Skin of body (tissue), 2 donors: ENCODE measurements around the gene FGF12. TPM values are rescaled to one million over a fixed set of nuclear protein-coding genes. Genes with fewer than 3 reads are reported as not detected.
"Not testable (repeated sequence)": the region's sequence is repeated elsewhere in the genome, so short reads cannot be mapped to it uniquely, and the experiment has no call there.

Experiments used
- DNase-seq: peaks from one replicate; lab custom pipeline; 2025; lab: John Stamatoyannopoulos, UW
- total RNA-seq: library from RNA; depleted of rRNA; stranded (reverse); fragments of >200 nt; gene quantifications from one replicate; pipeline ENCODE4 v1.2.3, GENCODE V29; 2014

Gene FGF12
- total RNA-seq: 1.4 TPM

DNA sequence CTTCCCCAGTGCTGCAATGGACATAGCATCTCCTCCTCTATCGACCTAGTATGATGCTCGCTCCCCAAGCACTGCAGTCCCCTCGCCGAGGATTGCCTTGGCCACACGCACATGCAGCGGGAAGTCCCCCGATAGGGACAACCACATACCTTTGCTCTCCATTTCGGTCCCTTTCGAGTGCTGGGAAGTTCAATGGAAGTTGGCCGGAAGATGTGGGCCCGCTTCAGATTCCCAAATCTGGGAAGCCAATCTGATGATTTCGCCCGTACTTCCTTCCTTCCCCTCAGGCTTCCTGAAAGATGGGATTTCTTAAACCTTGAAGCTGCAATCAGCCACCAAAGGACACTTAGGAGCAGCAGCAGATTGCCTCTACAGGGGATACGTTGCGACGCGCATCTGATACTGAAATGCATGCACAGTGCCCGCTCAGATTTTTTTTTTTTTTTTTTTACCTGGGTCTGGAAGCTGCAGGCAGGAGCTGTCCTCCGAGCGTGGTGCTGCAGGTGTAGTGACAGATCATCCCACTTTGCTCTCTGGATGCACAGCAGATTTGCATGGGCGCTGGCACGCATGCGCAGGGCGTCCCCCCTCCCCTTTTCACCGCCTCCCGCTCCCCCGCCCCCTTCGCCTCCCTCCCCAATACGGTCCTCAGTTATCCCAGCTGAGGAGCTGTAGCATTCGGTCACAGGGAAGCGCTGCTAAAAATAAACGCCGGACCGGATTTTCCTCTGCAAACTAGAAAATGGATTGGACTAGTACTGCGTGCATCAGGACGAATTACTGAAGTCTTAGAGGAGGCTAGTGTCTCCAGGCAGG is at the start of gene FGF12:
FGF12 (minus strand) TSS at position 510 of the 816 bp plus-strand sequence.
- peak; percentile 47 for DNase-seq

DNA sequence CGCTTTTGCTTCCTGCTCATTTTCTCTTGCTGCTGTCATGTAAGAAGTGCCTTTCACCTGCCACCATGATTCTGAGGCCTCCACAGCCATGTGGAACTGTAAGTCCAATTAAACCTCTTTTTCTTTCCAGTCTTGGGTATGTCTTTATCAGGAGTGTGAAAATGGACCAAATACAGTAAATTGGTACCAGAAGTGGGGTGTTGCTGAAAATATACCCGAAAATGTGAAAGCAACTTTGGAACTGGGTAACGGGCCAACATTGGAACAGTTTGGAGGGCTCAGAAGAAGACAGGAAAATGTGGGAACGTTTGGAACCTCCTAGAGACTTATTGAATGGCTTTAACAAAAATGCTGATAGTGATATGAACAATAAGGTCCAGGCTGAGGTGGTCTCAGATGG is 47.0 kb upstream of the FGF12 start:
- DNase-seq: not testable (repeated sequence)

DNA sequence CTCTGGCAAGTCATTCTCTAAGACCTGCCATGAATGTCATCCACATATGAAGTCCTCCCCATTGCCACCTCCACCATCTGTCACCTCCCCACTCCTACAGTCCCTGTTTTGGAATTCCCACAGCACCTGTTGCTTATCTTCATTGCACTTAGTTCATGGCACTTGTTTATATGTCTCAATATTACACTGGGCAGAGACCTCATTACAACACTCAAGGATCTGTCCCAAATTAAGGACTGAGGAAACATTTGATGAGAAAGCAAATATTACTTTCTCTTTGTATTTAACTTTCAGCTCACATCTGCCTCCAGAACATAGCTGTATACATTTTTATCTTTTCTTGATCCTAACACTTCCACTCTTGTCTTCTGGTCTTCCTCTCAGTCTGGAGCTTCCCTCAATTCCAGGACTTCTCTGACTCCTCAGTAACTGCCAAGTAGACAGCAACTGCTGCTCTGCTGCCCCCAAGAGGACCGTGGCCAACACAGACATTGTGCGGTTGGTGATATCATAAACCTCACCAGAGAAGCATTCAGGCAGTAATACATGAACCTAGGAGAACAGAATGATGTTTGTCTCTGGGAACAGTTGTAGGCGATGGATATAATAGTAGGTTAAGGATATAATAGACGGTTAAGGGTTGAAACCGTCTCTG is 45.0 kb upstream of the FGF12 start:
- DNase-seq: no peak

DNA sequence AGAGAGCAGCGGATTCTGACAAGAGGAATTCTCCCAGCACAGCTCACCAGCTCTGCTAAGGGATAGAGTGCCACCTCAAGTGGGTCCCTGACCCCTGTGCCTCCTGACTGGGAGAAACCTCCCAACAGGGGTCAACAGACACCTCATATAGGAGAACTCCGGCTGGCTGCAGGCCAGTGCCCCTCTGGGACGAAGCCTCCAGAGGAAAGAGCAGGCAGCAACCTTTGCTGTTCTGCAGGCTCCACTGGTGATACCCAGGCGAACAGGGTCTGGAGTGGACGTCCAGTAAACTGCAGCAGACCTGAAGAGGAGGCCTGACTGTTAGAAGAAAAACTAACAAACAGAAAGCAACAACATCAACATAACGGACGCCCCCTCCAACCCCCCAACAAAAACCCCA is 31.3 kb upstream of the FGF12 start:
- no peak for DNase-seq

DNA sequence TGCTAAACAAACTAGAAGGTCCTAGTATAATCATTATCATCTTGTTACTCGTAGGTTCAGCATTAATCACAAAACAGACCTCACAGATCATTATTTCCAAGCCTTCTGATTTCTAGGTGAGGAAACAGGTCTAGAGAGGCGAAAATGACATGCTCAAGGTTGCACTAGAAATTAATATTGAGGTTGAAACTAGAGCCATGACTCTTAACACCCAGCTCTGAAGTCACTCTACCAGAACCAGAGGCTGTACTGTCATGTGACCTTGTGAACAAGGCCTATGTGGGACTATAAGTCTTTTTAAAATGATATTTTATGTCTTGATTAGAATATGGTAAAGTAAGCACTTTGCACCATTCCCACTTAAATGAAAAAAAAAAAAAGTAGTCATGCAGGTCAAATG is 23.8 kb upstream of the FGF12 start:
- DNase-seq: no peak

DNA sequence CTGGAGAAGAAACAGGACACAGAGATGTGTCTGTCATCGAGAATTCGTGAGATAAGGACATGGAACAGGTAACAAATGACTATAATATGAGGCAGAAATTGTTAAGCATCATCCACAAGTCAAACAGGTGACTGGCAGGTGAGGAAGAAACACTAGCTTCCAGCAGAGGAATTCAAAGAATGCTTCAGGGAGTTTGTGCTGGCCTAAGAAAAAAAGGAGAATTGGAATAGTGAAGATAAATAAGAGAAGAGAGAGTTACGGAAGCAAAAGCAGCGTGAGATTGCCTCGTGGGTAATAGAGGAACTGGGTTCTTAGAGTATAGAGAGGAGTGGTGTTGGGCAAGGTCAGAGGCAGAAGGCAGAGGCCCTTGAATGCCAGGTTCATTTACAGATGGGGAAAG is 22.9 kb upstream of the FGF12 start:
- DNase-seq: no peak

DNA sequence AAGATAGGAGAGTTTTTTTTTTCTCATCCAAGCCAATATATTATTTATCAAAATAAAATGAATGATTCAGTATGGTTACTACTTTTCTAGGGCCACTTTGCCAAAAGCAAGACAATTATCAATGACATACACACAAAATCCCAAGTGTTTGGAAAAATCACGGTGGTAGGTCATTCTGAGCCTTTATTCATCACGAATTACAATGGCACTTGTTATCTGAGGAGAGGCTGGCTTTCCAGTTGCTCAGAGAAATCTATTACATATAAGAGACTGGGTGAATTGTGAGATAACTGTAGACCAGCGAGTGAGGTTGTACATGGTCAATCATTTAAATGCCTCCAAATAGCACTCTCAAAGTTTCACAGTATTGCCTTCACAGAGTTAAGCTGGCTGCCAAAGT is 20.4 kb upstream of the FGF12 start:
- DNase-seq: no peak

DNA sequence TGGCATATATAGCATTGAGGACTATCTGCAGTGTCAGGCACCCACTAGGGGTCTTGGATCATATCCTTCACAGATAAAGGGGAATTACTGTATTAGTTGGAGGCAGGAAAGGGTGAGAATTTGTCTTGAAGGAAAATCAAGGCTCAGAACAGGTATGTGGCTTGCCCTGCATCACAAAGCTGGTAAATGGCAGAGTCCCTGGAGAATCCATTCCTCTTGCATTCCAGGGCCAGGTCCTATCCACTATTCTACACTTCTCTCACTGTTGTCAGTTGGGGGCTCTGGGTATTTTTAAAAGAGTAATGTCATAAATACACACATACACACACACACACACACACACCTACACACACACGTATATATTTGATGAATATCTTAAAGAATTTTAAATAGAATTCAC is 19.8 kb upstream of the FGF12 start:
- no peak for DNase-seq

DNA sequence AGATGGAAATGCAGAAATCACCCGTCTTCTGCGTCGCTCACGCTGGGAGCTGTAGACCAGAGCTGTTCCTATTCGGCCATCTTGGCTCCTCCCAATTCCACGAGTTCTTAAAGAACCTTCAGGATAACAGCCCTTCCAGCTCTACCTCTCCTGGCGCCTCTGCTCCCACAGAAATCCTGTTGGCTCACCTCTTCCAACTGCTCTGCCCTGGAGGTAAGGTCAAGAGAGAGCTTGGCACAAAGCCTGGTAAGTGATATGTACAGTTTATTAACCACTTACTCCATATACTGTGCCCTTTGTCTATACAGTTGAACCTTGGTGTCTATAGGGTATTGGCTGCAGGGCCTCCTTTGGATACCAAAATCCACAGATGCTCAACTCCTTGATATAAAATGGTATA is 17.8 kb upstream of the FGF12 start:
- DNase-seq: no peak

DNA sequence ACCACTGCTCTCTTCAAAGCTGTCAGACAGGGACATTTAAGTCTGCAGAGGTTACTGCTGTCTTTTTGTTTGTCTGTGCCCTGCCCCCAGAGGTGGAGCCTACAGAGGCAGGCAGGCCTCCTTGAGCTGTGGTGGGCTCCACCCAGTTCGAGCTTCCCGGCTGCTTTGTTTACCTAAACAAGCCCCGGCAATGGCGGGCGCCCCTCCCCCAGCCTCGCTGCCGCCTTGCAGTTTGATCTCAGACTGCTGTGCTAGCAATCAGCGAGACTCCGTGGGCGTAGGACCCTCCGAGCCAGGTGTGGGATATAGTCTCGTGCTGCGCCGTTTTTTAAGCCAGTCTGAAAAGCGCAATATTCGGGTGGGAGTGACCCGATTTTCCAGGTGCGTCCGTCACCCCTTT is 17.3 kb upstream of the FGF12 start:
- not testable (repeated sequence) for DNase-seq

DNA sequence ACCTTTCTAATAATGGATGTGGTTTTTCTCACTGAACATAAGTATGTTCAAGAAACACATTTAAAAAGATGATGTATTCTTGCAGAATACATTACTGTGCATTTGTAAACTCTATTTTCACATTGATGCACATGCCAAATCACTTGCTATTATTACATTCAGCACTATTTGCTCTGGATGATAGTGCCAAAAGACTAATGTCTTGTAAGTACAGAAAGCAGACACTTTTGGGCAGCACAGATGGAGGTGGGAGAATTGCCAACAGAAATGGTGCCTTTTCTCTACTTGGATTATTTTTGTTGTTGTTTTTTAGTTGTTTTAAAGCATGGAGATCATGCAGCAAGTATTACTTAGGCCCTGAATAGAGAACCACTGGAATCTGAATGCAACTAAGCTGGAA is 10.2 kb upstream of the FGF12 start:
- DNase-seq: no peak

DNA sequence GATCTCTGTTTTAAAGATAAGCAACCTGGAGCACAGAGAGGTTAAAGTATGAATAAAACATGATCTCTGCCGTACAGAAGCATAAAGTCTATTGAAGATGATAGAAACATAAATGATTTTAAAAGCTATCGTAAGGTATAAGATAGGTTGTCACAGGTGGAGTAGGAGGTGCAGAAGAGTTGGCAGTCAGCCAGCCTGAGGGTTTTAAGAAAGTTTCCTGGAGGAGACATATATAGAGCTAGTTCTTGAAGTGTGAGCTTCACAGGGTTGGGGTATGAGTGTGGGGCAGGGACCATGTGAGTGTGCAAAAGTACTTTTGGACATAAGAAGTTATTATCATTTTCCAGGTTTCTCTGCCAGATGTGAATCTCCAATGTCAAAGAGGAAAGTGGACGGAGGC is 3.9 kb upstream of the FGF12 start:
- DNase-seq: no peak

DNA sequence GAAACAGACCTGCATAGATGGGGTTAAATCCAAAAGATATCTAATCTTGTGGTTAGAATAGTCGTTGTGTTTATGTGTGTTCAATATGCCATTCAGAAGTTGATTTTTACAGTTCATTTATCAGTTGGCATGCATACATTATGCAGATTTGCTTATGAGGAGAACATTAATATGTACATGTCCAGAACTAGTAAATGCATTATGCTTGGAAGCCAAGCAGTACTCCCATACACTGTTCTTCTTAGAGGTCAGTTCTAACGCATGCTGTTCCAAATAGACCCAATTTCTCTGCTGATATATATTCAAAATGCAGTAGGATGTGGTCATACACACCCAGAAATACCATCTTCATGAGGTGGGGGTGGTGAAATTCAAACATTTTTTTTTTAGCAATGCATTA is 956 bp downstream of the FGF12 start:
- no peak for DNase-seq

DNA sequence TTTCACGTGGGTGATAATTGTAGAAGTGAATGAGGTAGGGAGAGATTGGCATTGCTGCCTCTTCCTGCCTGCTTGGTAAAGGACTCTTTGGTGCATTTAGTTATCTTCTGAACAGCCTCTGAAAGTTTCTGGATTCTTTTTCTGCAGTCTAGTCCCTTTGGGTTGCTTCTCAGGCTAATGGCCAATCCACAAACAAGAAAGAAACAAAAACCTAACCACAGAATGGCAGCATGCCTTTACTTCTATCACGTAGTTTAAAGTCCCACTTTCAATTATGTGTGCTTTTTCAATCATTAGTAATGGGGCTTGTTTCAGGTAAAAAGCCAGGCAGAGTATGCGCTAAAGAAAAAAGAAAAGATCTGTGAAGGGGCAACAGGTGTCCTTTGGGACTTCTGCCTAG is 7.4 kb downstream of the FGF12 start:
- DNase-seq: no peak

DNA sequence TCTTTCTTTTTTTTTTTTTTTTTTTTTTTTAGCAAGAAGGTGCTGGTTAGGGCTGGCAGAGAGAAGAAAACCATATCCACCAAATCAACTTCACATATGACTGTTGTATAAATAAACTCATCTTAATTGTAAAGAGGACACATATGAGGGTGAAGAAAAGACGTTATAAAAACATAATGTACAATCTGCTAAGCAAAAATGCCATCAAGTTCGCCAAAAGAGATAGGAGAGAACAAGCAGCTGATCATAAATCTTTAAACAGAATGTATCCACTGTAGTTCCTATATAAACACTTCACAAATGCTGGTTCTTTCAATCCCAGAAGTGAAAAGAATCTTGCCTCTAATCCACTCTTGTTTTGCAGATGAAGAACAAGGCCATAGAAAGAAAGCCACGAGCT is 9.2 kb downstream of the FGF12 start:
- DNase-seq: no peak

DNA sequence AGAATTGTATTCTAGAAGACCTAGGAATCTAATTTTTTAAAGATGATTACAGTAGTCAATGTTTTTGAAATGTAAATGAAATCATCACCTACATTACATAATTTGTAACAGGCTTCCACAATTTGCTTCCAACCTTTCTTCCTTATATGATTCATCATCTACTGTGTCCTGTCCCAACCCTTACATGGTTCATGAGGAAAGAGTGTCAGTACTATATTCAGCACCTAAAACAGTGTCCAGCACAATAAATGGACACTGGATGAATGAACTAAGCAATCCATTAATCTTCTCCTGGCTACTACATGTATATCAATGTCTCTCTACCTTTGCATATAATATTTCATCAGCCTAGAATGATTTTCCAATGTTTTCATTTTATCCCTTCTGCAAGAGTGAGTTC is 12.2 kb downstream of the FGF12 start:
- DNase-seq: no peak

DNA sequence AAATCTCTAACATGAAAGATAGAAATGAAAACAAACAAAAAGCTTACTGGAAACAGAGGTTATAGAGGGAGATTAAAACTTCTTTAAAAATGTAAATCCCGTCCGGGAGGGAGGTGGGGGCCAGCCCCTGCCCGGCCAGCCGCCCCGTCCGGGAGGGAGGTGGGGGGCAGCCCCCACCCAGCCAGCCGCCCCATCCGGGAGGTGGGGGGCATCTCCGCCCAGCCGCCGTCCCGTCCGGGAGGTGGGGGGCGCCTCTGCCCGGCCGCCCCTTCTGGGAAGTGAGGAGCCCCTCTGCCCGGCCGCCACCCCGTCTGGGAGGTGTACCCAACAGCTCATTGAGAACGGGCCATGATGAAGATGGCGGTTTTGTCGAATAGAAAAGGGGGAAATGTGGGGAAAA is 16.2 kb downstream of the FGF12 start:
- DNase-seq: not testable (repeated sequence)

DNA sequence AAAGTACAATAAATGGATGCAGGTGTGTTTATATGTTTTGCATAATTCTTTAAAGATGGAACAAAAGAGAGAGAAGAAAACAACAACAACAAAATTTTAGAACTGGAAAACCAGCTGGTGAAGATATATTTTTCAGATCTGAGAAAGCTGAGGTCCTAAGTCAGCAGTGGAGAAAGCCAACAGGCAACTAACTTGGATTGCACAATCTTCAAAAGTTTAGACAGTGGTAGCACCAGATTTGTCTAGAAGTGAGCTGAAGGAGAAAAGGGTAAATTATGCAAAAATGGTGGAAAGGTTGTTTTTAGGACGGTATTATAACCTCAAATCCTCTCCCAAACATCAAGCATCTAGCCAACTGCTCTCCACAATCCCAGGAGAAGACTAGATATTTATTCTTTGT is 17.0 kb downstream of the FGF12 start:
- DNase-seq: no peak

DNA sequence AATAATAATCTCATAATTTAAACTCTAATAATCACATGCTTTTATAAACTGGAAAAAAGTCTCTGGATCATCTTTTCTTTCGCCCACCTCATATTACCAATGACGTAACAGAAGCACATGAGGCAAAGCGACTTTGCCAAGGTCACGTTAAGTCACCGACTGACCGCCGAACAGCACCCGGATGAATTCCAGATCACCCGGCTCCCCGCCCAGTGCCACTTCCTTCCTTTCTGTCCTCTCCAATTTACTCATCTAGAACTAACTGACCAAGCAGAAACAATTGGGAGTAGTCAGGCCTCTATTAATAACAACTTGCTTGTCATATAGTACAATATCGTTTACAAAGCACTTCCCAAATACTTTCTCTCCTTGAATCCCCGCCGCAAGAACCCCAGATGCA is 21.1 kb downstream of the FGF12 start:
- no peak for DNase-seq

DNA sequence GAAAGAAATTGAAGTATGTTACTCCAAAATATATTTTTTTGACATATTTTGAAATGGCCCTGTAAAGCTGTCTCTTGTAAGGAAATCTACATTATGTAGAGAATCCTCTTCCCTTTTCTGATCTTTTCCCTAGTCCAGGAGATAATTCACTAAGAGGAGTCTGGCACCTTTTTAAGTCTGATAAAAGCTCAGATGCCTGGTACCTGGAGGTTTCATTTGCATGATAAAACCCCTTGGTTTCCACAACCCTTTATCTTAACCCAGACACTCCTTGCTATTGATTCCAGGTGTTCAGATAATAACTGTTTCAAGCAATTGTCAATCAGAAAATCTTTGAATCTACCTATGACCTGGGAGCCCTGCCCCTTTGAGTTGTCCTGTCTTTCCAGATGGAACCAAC is 26.5 kb downstream of the FGF12 start:
- no peak for DNase-seq

DNA sequence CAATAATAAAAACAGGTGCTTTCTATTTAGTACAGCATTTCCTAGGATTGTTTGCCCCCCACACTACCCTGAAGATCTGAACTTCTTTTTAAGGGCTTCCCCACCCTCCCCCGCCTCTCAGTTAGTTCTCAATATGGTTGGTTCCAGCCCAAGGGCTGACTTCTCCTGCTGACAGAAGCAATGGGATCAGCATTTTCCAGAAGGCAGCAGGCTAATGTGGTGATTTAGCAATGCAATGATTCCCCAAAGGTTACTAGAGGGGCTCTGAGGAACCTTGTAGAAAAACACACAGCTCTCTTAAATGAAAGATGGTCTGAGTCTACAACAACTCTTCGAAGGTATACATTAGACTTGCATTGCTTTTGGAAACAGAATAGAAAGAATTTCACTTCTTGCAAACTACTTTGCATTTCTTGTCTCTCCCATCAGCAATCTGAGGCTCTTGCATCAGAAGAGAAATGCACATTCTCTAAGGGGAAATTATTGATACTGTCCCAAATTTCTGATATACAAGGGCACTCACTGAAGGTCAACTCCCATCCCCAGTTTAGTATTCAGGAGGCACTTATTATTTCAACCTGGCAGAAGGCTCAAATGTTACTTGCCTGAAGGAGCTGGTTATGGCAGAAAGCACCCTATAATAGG is 30.3 kb downstream of the FGF12 start:
- no peak for DNase-seq

DNA sequence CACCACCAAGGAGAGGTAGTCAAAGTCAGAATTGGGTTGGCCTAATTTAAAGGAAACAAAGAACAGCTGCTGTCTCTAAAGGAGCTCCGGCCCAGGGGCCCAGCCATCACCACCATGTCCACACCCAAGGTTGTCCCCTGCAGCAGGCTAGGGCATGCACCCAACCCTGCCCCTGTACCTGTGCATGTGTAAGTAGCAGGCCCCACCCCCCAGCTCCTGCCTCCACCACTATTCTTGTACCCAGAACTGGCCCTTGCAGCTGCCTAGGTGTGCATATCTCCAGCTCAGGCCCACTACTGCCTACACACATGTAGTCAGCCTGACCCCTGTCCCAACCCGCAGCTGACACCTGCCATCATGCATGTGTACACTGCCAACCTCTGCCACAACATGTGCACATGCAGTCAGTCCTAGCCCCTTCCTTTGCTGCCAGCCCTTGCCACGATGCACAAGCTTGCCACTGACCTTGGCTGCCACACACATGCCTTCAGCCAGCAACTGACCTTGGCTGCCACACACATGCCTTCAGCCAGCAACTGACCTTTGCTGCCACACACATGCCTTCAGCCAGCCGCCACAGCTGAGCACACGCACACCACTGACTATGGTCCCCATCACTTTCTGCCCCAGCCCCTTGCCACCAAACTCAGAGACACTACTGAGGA is 39.7 kb downstream of the FGF12 start:
- no peak for DNase-seq
